ENCODE results near the gene CNOT9.

CNOT9 gene

DNA sequence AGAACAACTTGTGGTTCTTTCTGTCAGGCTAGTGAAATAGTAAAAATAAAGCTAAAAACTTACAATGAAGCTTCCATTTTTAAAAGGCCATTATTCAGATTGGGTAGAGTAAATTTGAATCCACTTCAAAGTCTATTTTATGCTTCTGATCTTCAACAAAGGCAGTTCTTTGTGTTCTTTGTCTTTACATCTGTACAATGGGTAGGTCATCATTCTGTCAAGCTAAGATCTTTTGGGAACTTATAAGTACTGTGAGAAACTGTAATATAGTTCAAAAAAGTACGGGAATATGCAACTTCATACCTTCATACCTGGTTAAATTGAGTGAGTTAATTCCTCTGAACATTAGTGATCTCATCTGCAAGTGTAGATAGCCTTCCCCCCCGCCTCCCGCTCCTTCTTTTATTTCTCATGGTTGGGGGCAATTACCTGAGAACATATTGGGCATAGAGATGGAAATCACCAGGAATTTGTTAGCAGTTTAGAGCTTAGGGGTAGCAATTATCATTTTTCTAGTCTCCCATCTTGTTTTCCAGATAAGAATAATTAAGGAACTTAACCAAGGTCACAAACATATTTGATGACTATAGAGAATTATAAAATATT, 9.7 kb downstream of the CNOT9 start:
- no peak for DNase-seq (ENCODE audit: low spot score)

DNA sequence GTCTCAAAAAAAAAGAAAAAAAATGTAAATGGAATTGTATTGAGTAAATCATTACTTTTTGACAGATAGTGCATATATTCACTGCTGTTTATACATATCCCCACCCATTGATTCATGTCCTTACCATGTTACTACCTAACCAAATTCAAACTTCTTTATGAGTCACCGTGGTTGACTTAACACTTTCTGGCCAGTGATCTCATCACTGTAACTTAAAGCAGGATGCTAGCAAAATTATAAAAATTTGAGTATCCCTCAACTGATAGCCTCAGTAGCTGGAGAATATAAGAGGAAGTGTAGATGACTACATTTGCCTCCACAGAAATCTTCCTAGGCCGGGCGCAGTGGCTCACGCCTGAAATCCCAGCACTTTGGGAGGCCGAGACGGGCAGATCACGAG, 13.4 kb downstream of the CNOT9 start:
- no peak for DNase-seq (ENCODE audit: low spot score)

DNA sequence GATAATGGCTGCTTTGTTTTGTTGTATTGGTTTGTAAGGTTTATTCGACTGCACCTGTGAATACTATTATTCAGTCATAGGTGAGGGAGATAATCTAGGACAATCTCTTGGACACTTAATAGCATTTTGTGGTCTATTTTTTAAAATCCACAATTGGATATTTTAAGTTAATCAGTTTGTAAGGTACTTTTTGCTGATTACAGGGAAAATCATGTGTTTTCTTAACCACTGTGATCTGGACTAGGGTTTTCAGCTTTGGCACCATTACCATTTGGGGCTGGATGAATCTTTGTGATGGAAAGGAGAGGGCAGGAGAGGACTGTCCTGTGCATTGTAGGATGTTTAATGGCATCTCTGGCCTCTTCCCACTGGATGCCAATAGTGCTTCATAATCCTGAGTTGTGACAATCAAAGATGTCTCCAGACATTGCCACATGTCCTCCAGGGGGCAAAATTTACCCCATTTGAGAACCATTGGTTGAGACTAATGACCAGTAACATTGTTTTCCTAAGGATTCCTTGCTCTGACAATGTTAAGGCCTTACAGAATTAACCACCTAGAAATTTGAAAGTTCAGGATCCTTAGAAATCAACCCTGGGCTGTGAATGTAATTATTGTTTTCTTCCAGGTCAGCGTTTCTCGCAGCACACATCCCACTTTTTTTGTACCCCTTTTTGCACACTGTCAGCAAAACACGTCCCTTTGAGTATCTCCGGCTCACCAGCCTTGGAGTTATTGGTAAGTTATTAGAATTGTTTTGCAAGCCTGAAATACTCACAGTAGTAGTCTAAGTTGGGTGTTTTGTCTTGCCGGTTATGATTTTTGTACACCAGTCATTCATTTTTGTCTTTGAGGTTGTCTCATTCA, 15.6 kb downstream of the CNOT9 start:
- DNase-seq (ENCODE audit: low spot score): no peak

DNA sequence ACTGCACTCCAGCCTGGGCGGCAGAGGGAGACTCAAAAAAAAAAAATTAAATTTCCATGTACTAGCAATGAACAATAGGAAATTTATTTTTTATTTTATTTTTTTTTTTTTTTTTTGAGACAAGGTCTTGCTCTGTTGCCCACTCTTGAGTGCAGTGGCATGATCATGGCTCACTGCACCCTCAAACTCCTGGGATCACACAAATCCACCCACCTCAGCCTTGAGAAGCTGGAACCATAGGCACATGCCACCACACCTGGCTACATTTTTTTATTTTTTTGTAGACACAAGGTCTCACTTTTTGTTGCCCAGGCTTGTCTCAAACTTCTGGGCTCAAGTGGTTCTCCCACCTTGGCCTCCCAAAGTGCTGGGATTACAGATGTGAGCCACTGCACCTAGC, 16.9 kb downstream of the CNOT9 start:
- DNase-seq (ENCODE audit: low spot score): no peak

DNA sequence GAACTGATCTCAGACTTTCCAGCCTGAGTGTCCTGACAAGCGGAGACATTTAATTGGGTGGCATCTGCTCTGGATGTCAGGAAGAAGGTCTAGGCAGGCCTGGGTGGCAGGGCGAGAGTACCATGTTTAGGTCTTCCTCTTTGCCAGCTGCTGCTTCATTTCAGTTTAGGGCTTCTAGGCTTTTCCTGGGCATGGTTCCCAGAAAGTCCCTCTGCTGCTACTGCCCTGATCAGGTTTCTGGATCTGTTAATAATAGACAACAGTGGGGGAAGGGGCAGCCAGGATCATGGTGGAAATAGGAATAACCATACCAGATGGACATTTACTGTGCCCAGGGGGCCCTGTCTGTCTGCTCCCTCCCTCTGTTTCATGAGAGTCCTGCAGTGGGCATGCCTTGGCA, 36.8 kb downstream of the CNOT9 start:
- peak; percentile 17 for DNase-seq (ENCODE audit: low spot score)

DNA sequence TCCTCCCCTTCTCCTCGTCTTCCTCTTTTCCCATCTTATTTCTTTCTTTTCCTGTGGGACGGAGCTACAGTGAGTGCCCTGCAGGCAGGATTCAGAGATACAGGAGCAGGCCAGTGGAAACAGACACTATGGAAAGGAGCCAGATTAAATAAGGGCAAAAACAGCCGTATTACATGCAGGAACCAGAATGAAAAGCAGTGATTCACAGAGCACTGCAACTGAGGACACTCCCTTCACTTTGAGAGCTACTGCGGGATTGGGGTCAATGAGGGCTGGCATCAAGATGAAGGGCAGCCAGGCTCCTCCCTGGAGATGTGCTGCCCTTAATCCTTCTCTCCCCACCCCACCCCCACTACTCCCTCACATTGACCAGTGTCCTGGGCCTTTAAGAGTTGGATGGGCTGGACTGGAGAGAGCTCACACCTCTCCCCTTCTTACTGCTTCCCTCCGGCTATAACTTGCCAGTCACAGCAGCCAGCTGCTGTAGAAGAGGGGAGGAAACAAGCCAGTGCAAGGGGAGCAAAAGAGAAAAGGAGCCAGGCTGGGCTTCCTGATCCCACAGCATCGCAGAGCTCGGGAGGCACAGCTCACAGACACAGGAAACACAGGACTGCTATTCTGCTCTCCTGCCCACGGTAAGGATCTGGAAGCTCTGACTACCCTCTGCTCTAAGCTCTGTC, 38.9 kb downstream of the CNOT9 start, which contains the start of gene PLCD4:
Gene PLCD4, plus strand, starts transcription at position 464 of the 680 bp plus-strand sequence. CDS start 7,841 bp downstream, outside the sequence.
- no peak for DNase-seq (ENCODE audit: low spot score)

DNA sequence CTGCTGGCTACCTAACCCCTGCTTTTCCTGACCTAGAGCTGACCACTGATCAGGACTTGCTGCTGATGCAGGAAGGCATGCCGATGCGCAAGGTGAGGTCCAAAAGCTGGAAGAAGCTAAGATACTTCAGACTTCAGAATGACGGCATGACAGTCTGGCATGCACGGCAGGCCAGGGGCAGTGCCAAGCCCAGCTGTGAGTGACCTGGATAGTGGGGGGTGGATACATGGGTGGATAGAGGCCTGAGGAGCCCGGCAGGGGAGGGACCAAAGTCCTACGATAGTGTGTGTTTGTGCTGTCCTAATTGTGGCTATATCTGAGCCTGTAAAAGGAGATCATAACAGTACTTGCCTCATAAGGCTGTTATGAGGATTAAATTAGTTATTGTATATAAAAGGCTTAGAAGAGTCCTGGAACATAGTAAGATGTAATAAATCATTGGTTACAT, 47.3 kb downstream of the CNOT9 start:
- no peak for DNase-seq (ENCODE audit: low spot score)

DNA sequence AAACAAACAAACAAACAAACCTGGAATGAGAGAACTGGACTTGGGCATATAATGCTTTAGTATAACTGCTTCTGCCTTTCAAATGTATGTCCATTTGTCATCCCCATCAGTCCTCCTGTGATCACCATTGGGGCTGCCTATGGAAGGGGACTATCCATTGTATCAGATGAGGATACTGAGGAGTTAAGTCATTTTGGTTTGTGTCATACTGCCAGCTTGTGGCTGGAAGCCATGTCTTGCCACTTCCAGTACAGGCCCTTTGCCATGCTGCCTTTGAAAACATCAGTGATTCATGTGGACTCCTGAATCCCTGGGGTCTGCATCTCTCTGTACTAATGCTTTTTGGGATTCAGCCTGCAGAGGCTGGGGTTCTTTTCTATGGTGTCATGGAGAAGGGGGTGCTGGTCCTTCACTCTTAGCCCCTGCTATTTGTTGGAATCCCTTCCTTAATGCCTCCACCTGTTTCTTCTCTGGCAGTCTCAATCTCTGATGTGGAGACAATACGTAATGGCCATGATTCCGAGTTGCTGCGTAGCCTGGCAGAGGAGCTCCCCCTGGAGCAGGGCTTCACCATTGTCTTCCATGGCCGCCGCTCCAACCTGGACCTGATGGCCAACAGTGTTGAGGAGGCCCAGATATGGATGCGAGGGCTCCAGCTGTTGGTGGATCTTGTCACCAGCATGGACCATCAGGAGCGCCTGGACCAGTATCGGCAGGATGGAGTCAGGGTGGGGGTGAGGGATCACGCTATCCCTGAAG, 49.6 kb downstream of the CNOT9 start:
- no peak for DNase-seq (ENCODE audit: low spot score)

DNA sequence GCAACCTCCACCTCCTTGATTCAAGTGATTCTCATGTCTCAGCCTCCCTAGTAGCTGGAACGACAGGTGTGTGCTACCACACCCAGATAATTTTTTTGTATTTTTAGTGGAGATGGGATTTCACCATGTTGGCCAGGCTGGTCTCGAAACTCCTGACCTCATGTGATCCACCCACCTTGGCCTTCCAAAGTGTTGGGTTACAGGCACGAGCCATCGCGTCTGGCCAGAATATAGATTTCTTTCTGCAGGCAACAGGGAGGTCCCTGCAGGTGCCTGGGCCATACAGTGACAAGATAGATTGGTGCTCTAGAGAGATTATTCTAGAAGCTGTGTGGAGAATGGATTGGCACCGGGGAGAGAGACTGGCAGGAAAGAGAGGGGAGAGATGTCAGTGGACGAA, 52.4 kb downstream of the CNOT9 start:
- DNase-seq (ENCODE audit: low spot score): no peak

DNA sequence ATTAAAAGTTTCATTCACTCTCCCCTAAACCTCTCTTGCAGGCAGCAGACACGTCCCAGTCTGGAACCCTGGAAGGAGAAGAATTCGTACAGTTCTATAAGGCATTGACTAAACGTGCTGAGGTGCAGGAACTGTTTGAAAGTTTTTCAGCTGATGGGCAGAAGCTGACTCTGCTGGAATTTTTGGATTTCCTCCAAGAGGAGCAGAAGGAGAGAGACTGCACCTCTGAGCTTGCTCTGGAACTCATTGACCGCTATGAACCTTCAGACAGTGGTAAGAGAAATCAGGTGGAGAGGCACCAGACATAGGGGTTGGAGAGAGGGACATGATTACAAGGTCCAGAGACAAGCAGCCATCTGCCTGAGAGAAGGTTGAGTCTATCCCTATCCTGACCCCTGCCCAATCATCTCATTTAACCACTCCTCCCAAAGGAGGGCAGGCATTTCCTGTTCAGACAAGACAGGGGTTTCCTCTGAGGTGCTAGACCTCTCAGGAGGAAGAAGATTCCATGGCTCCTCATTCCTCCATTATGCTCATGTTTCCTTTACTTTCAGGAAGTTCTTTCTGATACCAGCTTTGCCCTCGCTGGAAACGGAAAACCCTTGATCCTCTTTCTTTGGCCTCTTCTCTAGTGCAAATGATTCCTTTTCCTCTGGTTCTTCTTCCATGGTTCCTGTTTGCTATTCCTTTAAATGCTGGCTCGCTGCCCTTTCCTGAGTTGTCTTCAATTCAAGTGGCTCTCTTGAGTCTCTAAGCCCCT, 54.1 kb downstream of the CNOT9 start:
- no peak for DNase-seq (ENCODE audit: low spot score)

DNA sequence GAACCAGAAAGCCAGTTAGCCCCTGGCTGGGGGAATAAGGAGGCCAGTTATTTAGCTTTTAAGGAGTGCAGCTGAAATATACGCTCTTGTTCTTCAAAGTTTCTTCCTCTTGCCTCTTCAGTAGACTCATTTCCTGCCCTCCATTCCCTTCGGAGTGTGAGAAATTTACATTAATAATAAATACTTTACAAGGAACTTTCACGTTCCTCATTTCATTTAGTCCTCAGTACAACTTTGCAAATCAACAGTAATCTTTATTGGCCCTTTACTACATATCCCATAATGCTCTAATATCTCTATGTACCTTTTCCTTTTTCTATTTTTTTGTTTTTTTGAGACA, 54.7 kb downstream of the CNOT9 start:
- DNase-seq (ENCODE audit: low spot score): no peak

DNA sequence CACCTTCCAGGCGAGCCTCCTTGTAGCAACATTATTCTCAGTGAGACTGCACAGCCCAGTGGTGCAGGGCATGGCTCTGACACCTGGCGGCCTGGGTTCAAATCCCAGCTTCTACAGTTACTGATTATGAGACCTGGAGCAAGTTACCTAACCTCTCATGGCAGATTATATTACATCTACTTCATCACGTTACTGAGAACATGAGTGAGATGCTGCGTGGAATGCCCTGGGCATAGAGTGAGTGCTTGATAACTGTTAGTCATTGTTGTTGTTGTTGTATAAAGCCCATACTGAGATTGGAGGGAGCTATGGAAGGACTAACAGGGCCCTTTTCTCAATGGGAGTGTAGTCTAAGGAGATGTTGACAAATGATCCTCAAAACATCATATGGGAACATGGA, 57.7 kb downstream of the CNOT9 start:
- DNase-seq (ENCODE audit: low spot score): no peak

DNA sequence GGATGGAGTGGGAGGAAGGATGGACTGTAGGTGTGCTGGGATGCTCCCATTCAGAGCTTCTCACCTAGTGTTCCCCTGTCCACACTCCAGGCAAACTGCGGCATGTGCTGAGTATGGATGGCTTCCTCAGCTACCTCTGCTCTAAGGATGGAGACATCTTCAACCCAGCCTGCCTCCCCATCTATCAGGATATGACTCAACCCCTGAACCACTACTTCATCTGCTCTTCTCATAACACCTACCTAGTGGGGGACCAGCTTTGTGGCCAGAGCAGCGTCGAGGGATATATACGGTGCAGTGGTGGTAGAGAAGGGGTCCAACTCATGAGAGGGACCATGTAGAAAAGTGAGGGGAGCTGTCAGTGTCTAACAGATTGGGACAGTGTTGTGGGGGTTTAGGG, 59.3 kb downstream of the CNOT9 start:
- no peak for DNase-seq (ENCODE audit: low spot score)

DNA sequence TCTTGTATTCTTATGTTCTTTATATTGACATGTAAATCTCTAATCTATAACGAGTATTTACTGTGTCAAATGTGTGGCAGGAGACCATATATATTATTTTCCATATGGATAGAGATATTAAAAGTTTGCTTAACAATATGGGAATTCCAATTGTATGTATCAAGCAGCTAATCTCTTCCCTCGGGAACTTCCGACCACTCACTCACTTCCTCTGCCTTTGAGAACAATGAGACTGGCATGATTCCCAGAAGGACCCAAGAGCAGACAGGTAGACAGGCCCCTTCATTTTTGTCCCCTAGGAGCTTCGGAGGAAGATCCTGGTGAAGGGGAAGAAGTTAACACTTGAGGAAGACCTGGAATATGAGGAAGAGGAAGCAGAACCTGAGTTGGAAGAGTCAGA, 63.2 kb downstream of the CNOT9 start:
- no peak for DNase-seq (ENCODE audit: low spot score)

DNA sequence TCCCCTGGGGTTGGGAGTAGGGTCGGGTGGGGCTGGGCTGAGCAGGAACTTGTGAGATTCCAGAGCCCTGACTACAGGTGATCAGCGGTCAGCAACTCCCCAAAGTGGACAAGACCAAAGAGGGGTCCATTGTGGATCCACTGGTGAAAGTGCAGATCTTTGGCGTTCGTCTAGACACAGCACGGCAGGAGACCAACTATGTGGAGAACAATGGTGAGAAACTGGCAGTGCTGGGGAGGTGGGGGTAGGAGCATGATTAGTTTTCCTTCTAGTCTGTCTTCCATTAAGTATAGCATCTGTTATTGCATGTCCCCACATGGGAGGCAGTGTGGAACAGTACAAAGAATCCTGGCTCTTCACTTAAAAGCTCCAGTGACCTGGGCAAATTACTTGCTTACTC, 67.1 kb downstream of the CNOT9 start:
- no peak for DNase-seq (ENCODE audit: low spot score)

DNA sequence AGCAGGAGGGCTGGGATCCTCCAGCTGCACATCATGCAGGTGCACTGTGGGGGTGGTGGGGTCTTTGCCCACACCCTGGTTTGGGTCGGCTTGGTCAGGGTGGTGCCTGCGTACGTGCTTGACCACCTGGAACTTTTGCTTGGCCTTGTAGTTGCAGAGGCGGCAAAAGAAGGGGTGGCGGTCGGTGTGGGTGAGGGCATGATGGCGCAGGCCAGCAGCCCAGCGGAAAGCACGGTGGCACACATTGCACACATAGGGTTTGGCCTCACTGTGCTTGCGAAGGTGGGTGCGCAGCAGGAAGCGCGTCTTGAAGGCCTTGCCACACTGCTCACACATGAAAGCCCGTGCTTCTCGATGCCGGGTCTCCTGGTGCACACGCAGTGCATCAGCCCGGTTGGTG, 69.7 kb downstream of the CNOT9 start:
- DNase-seq (ENCODE audit: low spot score): no peak

DNA sequence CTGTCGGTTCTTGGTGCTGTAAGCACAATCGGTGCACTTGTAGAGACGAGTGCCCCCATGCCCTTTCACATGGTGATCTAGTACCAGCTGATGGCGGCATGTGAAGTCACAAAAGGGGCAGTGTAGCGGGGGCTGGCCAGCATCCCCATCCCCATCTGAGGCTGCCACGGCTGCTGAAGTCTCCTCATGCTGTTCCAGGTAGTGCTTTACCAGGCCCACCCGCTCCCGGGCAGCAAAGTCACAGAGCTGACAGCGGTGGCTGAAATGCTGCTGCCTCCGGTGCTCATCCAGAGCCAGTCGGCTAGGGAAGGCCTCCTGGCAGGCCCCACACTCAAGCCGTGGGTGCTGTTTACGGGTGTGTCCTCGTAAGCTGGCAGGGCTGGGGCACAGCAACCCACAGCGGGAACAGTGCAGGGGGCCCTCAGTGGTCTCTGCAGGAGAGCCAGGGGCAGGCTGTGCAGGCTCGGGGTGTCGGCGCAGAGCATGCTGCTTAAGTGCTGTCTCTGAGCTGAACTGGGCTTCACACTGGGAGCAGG, 73.5 kb downstream of the CNOT9 start:
- DNase-seq (ENCODE audit: low spot score): no peak

DNA sequence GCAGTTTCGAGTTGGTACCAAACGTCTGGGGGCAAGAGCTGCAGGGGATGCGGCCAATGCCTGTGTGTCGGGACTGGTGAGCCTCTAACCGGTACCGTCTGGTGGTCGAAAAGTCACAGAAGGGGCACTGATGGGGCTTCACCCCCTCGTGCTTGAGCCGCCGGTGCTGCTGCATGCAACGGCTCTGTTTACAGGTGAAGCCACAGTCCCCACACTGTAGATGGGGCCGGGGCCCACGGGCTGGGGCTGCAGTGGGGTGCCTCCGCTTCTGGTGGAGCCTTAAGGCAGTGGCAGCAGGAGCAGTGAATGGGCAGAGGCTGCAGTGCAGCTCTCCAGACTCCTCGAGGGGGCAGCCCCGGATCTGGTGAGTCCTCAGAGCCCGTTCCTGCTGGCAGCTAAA, 74.1 kb downstream of the CNOT9 start:
- no peak for DNase-seq (ENCODE audit: low spot score)

DNA sequence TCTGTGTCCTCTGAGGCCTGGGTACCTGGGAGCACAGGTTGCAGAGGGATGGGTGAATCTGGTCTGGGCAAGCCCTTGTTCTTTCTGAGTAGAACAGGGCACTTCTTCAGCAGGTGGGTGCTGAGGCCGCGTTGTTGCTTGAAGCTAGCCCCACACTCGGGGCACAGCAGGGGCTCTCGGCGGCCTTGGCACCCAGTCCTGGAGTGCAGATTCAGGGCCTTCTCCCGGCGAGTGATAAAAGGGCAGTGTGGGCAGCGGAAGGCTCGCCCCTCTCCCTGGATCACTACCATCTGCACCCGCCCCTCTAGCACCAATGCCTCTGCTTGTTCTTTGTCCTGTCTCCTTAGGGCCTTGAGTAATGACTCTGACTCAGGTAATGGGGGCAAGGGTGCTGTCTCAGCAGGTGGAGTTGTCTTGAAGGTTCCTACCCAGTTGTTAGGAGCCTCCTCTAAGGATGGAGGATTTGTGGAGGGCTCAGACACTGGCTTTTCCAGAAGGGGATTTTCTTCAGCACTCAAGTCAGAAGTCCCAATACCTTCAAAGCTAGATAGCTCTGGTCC, 75.2 kb downstream of the CNOT9 start:
- no peak for DNase-seq (ENCODE audit: low spot score)

DNA sequence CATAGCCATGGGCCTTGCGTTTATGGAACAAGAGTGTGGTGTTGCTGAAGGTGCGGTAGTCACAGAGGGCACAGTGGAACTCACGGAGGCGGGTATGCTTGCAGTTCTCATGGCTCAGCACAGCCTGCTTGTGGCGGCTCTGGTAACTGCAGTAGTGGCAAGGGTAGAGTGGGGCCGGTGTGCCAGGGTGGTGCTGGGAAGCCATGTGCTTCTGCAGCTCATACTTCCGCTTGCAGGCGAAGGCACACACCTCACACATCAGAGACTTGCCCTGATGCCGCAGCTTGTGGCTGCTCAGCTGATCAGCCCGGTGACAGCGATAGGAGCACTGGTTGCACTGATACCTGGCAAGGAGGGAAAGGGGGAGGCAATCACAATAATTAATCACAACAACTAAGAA, 76.1 kb downstream of the CNOT9 start:
- no peak for DNase-seq (ENCODE audit: low spot score)

DNA sequence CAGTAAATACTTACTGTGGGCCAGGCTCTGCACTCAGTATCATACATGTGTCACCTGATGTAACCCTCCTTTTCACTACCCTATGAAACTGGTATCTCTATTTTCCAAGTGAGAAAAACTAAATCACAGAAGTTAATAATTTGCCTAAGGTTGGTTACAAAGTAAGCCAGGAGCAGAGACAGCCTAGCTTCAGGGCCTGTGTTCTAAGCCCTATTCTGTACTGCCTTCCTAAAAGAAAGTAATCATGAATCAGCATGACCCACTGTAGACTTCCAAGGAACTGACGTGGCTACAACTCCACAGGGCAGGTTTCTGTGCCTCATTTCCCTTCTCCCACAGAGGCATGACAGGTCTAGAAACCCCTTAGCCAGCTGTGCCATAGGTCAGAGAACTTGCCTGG, 76.5 kb downstream of the CNOT9 start:
- no peak for DNase-seq (ENCODE audit: low spot score)
